WTC11 (cell line): Measurements from ENCODE around the gene ARHGAP23.
"Not testable (repeated sequence)": the region's sequence is repeated elsewhere in the genome, so short reads cannot be mapped to it uniquely, and the experiment has no call there.

Source experiments
- CBFB ChIP-seq: sonication (generic); formaldehyde crosslinking; IDR thresholded peaks from 2 replicates; pipeline ENCODE4 v1.8.1; 2022; ENCODE audit warnings: mild to moderate bottlenecking, low read depth, missing genetic modification reagents
- NR1H2 ChIP-seq: sonication (generic); formaldehyde crosslinking; IDR thresholded peaks from 2 replicates; pipeline ENCODE4 v1.9.0; 2021; ENCODE audit warnings: mild to moderate bottlenecking, moderate library complexity, missing genetic modification reagents
- NR2C2 ChIP-seq: sonication (generic); formaldehyde crosslinking; IDR thresholded peaks from 2 replicates; pipeline ENCODE4 v1.8.0; 2022; ENCODE audit warnings: mild to moderate bottlenecking, missing genetic modification reagents
- ZBTB21 ChIP-seq: sonication (generic); formaldehyde crosslinking; IDR thresholded peaks from 2 replicates; pipeline ENCODE4 v1.8.1; 2023; ENCODE audit warnings: mild to moderate bottlenecking, missing genetic modification reagents, borderline replicate concordance
- ZNF232 ChIP-seq: sonication (generic); formaldehyde crosslinking; IDR thresholded peaks from 2 replicates; pipeline ENCODE4 v1.8.0; 2022; ENCODE audit warnings: mild to moderate bottlenecking, missing genetic modification reagents
- TF ChIP-seq, protein P1 (sequence below): fragments of 200-600 bp; IDR thresholded peaks from 2 replicates; pipeline ENCODE4 v1.8.0; 2022; ENCODE audit warnings: antibody characterized with exemption
- TF ChIP-seq, protein P2 (sequence below): sonication (generic); formaldehyde crosslinking; IDR thresholded peaks from 2 replicates; pipeline ENCODE4 v1.8.0; 2022; ENCODE audit warnings: missing genetic modification reagents
- TF ChIP-seq, protein P3 (sequence below): sonication (generic); formaldehyde crosslinking; IDR thresholded peaks from 2 replicates; pipeline ENCODE4 v1.8.1; 2022; ENCODE audit warnings: missing genetic modification reagents, borderline replicate concordance
- TF ChIP-seq, protein P4 (sequence below): sonication (generic); formaldehyde crosslinking; IDR thresholded peaks from 2 replicates; pipeline ENCODE4 v1.8.1; 2022; ENCODE audit warnings: low read depth, missing genetic modification reagents, borderline replicate concordance
- TF ChIP-seq, protein P5 (sequence below): sonication (generic); formaldehyde crosslinking; IDR thresholded peaks from 2 replicates; pipeline ENCODE4 v1.8.1; 2023; ENCODE audit warnings: mild to moderate bottlenecking, missing genetic modification reagents, moderate library complexity

DNA sequence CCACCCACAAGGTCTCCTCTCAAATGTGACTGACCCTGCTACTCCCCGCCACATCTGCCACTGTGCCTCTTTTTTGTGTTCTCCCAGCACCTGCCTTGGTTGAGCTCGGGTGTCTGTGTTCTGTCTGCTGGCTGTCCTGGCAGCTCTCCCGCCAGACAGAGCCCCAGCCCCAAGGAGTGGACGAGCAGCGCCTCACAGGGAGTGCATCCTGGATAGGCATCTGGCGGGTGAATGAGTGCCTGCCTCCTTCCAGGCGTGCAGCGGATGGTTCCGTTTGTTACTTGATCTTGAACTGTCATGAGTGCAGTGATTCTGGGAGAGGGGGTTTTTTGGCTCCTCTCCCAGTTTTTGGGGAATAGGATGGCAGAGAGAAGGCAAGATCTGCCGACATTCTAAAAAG, 99.9 kb downstream of the ARHGAP23 start:
- not testable (repeated sequence) for TF ChIP-seq CBFB (CRISPR knock-in tag); ZNF232 (CRISPR knock-in tag); ZBTB21 (CRISPR knock-in tag); NR2C2 (CRISPR knock-in tag); NR1H2
- TF ChIP-seq, protein P1, sequence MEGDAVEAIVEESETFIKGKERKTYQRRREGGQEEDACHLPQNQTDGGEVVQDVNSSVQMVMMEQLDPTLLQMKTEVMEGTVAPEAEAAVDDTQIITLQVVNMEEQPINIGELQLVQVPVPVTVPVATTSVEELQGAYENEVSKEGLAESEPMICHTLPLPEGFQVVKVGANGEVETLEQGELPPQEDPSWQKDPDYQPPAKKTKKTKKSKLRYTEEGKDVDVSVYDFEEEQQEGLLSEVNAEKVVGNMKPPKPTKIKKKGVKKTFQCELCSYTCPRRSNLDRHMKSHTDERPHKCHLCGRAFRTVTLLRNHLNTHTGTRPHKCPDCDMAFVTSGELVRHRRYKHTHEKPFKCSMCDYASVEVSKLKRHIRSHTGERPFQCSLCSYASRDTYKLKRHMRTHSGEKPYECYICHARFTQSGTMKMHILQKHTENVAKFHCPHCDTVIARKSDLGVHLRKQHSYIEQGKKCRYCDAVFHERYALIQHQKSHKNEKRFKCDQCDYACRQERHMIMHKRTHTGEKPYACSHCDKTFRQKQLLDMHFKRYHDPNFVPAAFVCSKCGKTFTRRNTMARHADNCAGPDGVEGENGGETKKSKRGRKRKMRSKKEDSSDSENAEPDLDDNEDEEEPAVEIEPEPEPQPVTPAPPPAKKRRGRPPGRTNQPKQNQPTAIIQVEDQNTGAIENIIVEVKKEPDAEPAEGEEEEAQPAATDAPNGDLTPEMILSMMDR = not testable (repeated sequence)
- TF ChIP-seq, protein P2, sequence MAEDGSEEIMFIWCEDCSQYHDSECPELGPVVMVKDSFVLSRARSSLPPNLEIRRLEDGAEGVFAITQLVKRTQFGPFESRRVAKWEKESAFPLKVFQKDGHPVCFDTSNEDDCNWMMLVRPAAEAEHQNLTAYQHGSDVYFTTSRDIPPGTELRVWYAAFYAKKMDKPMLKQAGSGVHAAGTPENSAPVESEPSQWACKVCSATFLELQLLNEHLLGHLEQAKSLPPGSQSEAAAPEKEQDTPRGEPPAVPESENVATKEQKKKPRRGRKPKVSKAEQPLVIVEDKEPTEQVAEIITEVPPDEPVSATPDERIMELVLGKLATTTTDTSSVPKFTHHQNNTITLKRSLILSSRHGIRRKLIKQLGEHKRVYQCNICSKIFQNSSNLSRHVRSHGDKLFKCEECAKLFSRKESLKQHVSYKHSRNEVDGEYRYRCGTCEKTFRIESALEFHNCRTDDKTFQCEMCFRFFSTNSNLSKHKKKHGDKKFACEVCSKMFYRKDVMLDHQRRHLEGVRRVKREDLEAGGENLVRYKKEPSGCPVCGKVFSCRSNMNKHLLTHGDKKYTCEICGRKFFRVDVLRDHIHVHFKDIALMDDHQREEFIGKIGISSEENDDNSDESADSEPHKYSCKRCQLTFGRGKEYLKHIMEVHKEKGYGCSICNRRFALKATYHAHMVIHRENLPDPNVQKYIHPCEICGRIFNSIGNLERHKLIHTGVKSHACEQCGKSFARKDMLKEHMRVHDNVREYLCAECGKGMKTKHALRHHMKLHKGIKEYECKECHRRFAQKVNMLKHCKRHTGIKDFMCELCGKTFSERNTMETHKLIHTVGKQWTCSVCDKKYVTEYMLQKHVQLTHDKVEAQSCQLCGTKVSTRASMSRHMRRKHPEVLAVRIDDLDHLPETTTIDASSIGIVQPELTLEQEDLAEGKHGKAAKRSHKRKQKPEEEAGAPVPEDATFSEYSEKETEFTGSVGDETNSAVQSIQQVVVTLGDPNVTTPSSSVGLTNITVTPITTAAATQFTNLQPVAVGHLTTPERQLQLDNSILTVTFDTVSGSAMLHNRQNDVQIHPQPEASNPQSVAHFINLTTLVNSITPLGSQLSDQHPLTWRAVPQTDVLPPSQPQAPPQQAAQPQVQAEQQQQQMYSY (CRISPR knock-in tag) = not testable (repeated sequence)
- TF ChIP-seq, protein P3, sequence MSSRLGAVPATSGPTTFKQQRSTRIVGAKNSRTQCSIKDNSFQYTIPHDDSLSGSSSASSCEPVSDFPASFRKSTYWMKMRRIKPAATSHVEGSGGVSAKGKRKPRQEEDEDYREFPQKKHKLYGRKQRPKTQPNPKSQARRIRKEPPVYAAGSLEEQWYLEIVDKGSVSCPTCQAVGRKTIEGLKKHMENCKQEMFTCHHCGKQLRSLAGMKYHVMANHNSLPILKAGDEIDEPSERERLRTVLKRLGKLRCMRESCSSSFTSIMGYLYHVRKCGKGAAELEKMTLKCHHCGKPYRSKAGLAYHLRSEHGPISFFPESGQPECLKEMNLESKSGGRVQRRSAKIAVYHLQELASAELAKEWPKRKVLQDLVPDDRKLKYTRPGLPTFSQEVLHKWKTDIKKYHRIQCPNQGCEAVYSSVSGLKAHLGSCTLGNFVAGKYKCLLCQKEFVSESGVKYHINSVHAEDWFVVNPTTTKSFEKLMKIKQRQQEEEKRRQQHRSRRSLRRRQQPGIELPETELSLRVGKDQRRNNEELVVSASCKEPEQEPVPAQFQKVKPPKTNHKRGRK (CRISPR knock-in tag) = not testable (repeated sequence)
- TF ChIP-seq, protein P4, sequence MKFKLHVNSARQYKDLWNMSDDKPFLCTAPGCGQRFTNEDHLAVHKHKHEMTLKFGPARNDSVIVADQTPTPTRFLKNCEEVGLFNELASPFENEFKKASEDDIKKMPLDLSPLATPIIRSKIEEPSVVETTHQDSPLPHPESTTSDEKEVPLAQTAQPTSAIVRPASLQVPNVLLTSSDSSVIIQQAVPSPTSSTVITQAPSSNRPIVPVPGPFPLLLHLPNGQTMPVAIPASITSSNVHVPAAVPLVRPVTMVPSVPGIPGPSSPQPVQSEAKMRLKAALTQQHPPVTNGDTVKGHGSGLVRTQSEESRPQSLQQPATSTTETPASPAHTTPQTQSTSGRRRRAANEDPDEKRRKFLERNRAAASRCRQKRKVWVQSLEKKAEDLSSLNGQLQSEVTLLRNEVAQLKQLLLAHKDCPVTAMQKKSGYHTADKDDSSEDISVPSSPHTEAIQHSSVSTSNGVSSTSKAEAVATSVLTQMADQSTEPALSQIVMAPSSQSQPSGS (CRISPR knock-in tag) = not testable (repeated sequence)
- TF ChIP-seq, protein P5, sequence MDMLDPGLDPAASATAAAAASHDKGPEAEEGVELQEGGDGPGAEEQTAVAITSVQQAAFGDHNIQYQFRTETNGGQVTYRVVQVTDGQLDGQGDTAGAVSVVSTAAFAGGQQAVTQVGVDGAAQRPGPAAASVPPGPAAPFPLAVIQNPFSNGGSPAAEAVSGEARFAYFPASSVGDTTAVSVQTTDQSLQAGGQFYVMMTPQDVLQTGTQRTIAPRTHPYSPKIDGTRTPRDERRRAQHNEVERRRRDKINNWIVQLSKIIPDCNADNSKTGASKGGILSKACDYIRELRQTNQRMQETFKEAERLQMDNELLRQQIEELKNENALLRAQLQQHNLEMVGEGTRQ (CRISPR knock-in tag) = not testable (repeated sequence)
